Thyroid gland (tissue), 4 donors: ENCODE measurements around the gene ENDOV. TPM values are rescaled to one million over a fixed set of nuclear protein-coding genes. Genes with fewer than 3 reads are reported as not detected.

ENCODE experiments used
- DNase-seq, 2 donors: peaks; one replicate each; pipeline ENCODE4 v3.0.0-alpha.2; 2019
- H3K27ac ChIP-seq, 3 donors: fragments of 200-600 bp; sonication (generic); 1 replicate in 2 of 3; 2 replicates in 1 of 3; pipeline ENCODE4 v1.5.1; 2016 to 2019; ENCODE audit warnings: mild to moderate bottlenecking in 1 of 3, moderate library complexity in 1 of 3
- H3K27me3 ChIP-seq: fragments of 200-600 bp; sonication (generic); one replicate; pipeline ENCODE4 v1.5.1; 2019
- H3K36me3 ChIP-seq, 2 donors: fragments of 200-600 bp; sonication (generic); one replicate each; pipeline ENCODE4 v1.5.1; 2016 to 2019
- H3K4me1 ChIP-seq, 2 donors: fragments of 200-600 bp; sonication (generic); one replicate each; pipeline ENCODE4 v1.5.1; 2017 to 2019
- H3K4me3 ChIP-seq, 3 donors: fragments of 200-600 bp; sonication (generic); replicated peaks in 1 of 3; 1 replicate in 2 of 3; 2 replicates in 1 of 3; pipeline ENCODE4 v1.5.1; 2016; ENCODE audit warnings: mild to moderate bottlenecking in 1 of 3
- H3K9me3 ChIP-seq: fragments of 200-600 bp; sonication (generic); one replicate; pipeline ENCODE4 v1.5.1; 2017
- CTCF ChIP-seq, 6 experiments: fragments of 200-600 bp in 3 of 6; fragments of 450-650 bp in 3 of 6; sonication (generic) in 3 of 6; IDR thresholded peaks; one replicate each; pipeline ENCODE4 v1.5.1; 2016 to 2019; ENCODE audit warnings: antibody characterized with exemption in 6 of 6, mild to moderate bottlenecking in 2 of 6, inconsistent platforms in 1 of 6, moderate library complexity in 1 of 6
- POLR2A ChIP-seq, 2 donors: fragments of 450-650 bp; IDR thresholded peaks; one replicate each; pipeline ENCODE4 v1.6.1; 2017; ENCODE audit warnings: antibody characterized with exemption in 2 of 2, mild to moderate bottlenecking in 2 of 2, moderate library complexity in 1 of 2
- WGBS, 2 donors: methylation state at CpG; one replicate each; pipeline ENCODE4 v1.1.5; 2017; 5-methylcytosine and 5-hydroxymethylcytosine counted together
- intact Hi-C: fragments of 100-400 bp; cut with DNase I; formaldehyde crosslinking; loops from one replicate; pipeline ENCODE4 v1.15.1; 2023
- total RNA-seq, 4 donors: library from RNA; depleted of rRNA; stranded (reverse); fragments of >200 nt; gene quantifications; one replicate each; pipeline ENCODE4 v1.2.3, GENCODE V29; 2016

The ENDOV gene
- total RNA-seq, 4 donors from 2014 or later = 18.8 to 37.1 (median 21.2) TPM

GRCh38 chr17:80431246-80432195 lies 16.6 kb downstream of the ENDOV start:
- Histone ChIP-seq H3K36me3 (no peaks in the 10 kb centered on the region), H3K27me3 (no peaks in the 10 kb centered on the region), H3K4me1 (peaks cover 0 to 6% of the 10 kb centered on the region in 2 donors), H3K27ac (no peak overlapping the region), H3K9me3 (no peaks in the 10 kb centered on the region), H3K4me3 (no peak overlapping the region)
- WGBS, 2 donors = 87 to 90% methylated on average over 17 to 29 of the region's 29 CpGs
- intact Hi-C loops = no loop called here
- no peak for DNase-seq
- no peak for TF ChIP-seq POLR2A (IDR thresholded peaks at IDR 0.05)
- TF ChIP-seq CTCF (IDR thresholded peaks at IDR 0.05) = no peak

- H3K4me3 ChIP-seq = no peak overlapping the region
- no peaks in the 10 kb centered on the region for H3K36me3 ChIP-seq
- no peak overlapping the region for H3K27ac ChIP-seq
- intact Hi-C loops = no loop called here
- H3K4me1 ChIP-seq = no peaks in the 10 kb centered on the region
- DNase-seq = no peak
- 40 to 82% methylated on average over 1 to 11 of the region's 15 CpGs for WGBS, 2 donors
- no peaks in the 10 kb centered on the region for H3K9me3 ChIP-seq
- no peaks in the 10 kb centered on the region for H3K27me3 ChIP-seq
- no peak for TF ChIP-seq CTCF (IDR thresholded peaks at IDR 0.05)
- no peak for TF ChIP-seq POLR2A (IDR thresholded peaks at IDR 0.05)
Observed at GRCh38 chr17:80432350-80432955, 17.5 kb downstream of the ENDOV start.

DNA sequence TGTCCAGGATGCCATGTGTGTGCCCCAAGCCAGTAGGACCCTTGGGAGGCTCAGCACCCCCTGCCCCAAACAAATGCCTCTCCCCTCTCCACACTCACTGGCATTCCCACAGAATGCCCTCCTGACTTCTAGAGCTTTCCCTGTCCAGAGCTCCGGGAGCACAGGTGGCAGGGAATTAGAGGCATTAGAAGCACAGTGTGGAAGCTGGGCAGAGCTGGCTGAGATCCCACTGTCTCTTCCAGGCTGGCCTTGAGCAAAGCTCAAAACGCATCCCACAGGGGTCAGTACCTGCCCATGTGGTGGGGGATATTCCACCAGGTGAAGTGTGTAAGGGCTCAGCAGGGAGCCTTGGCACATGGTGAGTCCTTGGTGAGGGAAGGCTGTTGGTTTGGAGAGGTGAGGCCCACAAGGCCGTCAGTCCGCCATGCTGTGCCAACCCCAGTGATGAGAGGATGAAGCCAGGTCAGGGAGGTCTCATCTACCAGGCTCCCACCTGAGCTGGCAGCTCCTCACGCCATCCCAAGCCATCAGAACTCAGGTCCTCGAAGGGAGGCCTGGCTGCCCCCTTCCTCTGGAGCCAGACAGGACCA lies 18.1 kb downstream of the ENDOV start:
- no peaks in the 10 kb centered on the region for H3K4me1 ChIP-seq
- H3K27ac ChIP-seq = no peak overlapping the region
- no peak for DNase-seq
- no peak for TF ChIP-seq POLR2A (IDR thresholded peaks at IDR 0.05)
- H3K27me3 ChIP-seq = no peaks in the 10 kb centered on the region
- H3K9me3 ChIP-seq = no peaks in the 10 kb centered on the region
- intact Hi-C loops = no loop called here
- WGBS, 2 donors = 81 to 97% methylated on average over 3 to 4 of the region's 6 CpGs
- H3K4me3 ChIP-seq = no peak overlapping the region
- no peaks in the 10 kb centered on the region for H3K36me3 ChIP-seq

GRCh38 chr17:80433916-80434666 lies 19.1 kb downstream of the ENDOV start:
- Histone ChIP-seq H3K27me3 (no peaks in the 10 kb centered on the region), H3K4me3 (no peak overlapping the region), H3K27ac (no peak overlapping the region), H3K9me3 (no peaks in the 10 kb centered on the region), H3K36me3 (no peaks in the 10 kb centered on the region), H3K4me1 (no peaks in the 10 kb centered on the region)
- no peak for DNase-seq
- TF ChIP-seq POLR2A (IDR thresholded peaks at IDR 0.05) = no peak
- no peak for TF ChIP-seq CTCF (IDR thresholded peaks at IDR 0.05)
- intact Hi-C loops = no loop called here
- WGBS, 2 donors = 80 to 87% methylated on average over 12 of the region's 12 CpGs

DNA sequence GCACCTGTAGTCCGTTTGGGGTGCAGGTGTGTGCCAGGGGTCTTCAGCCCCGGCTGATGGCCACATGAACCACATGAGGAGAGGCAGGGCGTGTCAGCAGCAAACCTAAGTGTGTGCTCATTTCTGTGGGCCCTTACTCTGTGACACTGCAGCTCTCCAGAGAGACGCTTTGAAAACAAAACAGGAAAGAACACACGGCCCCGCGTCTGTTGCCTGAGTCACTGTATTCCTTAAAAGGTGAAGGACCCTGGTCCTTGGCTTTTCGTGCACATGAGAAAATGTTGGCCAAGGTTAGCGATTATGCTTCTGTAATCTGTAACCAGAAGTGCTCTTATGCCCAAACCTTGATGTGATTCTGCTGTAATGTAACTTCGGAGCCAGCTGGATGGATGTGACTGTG lies 22.6 kb downstream of the ENDOV start:
- WGBS, 2 donors = 58 to 64% methylated on average over 10 of the region's 10 CpGs
- no peaks in the 10 kb centered on the region for H3K4me1 ChIP-seq
- no peak for TF ChIP-seq CTCF (IDR thresholded peaks at IDR 0.05)
- no peak for TF ChIP-seq POLR2A (IDR thresholded peaks at IDR 0.05)
- H3K27me3 ChIP-seq = no peaks in the 10 kb centered on the region
- no peak overlapping the region for H3K27ac ChIP-seq
- no peak for DNase-seq
- no peaks in the 10 kb centered on the region for H3K36me3 ChIP-seq
- no peaks in the 10 kb centered on the region for H3K9me3 ChIP-seq
- no peak overlapping the region for H3K4me3 ChIP-seq
- intact Hi-C loops = no loop called here
